PC-9 (cell line): Measurements from ENCODE around the gene VBP1. TPM values are rescaled to one million over a fixed set of nuclear protein-coding genes. Genes with fewer than 3 reads are reported as not detected.

ENCODE experiments used
- BruUV-seq: library from RNA; stranded (reverse); fragments of 400-500 nt; replicated peaks from 2 replicates; lab custom pipeline; 2021; lab: Mats Ljungman, UMichigan
- CTCF ChIA-PET: fragments of 300-600 bp; sonication (Branson Sonifier 250); formaldehyde crosslinking; loops from one replicate; lab custom pipeline; 2022; ENCODE audit warnings: antibody characterized with exemption; lab: Charles Lee
- POLR2A ChIA-PET: fragments of 300-600 bp; sonication (Branson Sonifier 250); formaldehyde crosslinking; loops from one replicate; lab custom pipeline; 2022; ENCODE audit warnings: antibody characterized with exemption; ENCODE audit not compliant: unreplicated experiment; lab: Charles Lee
- DNase-seq, 2 experiments: peaks; one replicate each; pipeline versions ENCODE4 v3.0.0 to v3.0.0-alpha.2; 2015 to 2022; ENCODE audit warnings: mixed read lengths in 1 of 2
- H2AFZ ChIP-seq: fragments of 200-600 bp; sonication (generic); 2 replicates; pipeline ENCODE4 v1.8.1; 2017; ENCODE audit warnings: antibody characterized with exemption
- H3F3A ChIP-seq: fragments of 200-600 bp; sonication (generic); 2 replicates; pipeline ENCODE4 v1.8.1; 2017; ENCODE audit warnings: antibody characterized with exemption, mild to moderate bottlenecking, low read depth; ENCODE audit not compliant: insufficient read depth
- H3K27ac ChIP-seq: fragments of 200-600 bp; sonication (generic); 2 replicates; pipeline ENCODE4 v1.6.1; 2016; ENCODE audit warnings: mixed run types
- H3K27me3 ChIP-seq: fragments of 200-600 bp; sonication (generic); 2 replicates; pipeline ENCODE4 v1.6.1; 2016; ENCODE audit warnings: low read depth, mixed run types; ENCODE audit not compliant: insufficient read depth
- H3K36me3 ChIP-seq: fragments of 200-600 bp; sonication (generic); 2 replicates; pipeline ENCODE4 v1.6.1; 2016; ENCODE audit warnings: low read depth, mixed run types
- H3K4me1 ChIP-seq: fragments of 200-600 bp; sonication (generic); replicated peaks from 2 replicates; pipeline ENCODE4 v1.6.1; 2016; ENCODE audit warnings: mixed run types; ENCODE audit not compliant: insufficient read depth
- H3K4me2 ChIP-seq: fragments of 200-600 bp; sonication (generic); 2 replicates; pipeline ENCODE4 v1.6.1; 2017; ENCODE audit warnings: mixed run types
- H3K4me3 ChIP-seq: fragments of 200-600 bp; sonication (generic); 2 replicates; pipeline ENCODE4 v1.6.1; 2016; ENCODE audit warnings: mixed run types
- H3K79me2 ChIP-seq: fragments of 200-600 bp; sonication (generic); 2 replicates; pipeline ENCODE4 v1.6.1; 2017; ENCODE audit warnings: low read depth, mixed run types
- H3K9me2 ChIP-seq: fragments of 200-600 bp; sonication (generic); 2 replicates; pipeline ENCODE4 v1.8.1; 2017; ENCODE audit warnings: mild to moderate bottlenecking; ENCODE audit not compliant: insufficient read depth
- H3K9me3 ChIP-seq: fragments of 200-600 bp; sonication (generic); 2 replicates; pipeline ENCODE4 v1.8.1; 2016; ENCODE audit warnings: low read depth; ENCODE audit not compliant: insufficient read depth
- H4K20me1 ChIP-seq: fragments of 200-600 bp; sonication (generic); 2 replicates; pipeline ENCODE4 v1.8.1; 2017; ENCODE audit not compliant: insufficient read depth
- EZH2 ChIP-seq: fragments of 200-600 bp; sonication (generic); IDR thresholded peaks from 2 replicates; pipeline ENCODE4 v1.8.0; 2017; ENCODE audit warnings: antibody characterized with exemption, low read depth
- intact Hi-C: fragments of 100-400 bp; cut with micrococcal nuclease; formaldehyde crosslinking; loops from one replicate; pipeline ENCODE4 v1.10.0; 2022; ENCODE audit not compliant: unreplicated experiment
- total RNA-seq: library from RNA; stranded (reverse); gene quantifications from 2 replicates; pipeline ENCODE4 v1.2.3, GENCODE V29; 2021
- TF ChIP-seq, protein P1 (sequence below): fragments of 200-600 bp; sonication (generic); conservative IDR thresholded peaks from 2 replicates; pipeline ENCODE4 v1.6.1; 2017; ENCODE audit warnings: mixed run types, antibody characterized with exemption, mild to moderate bottlenecking, moderate library complexity

Gene VBP1
- total RNA-seq, 1 experiment from 2014 or later: 68.9 TPM

DNA sequence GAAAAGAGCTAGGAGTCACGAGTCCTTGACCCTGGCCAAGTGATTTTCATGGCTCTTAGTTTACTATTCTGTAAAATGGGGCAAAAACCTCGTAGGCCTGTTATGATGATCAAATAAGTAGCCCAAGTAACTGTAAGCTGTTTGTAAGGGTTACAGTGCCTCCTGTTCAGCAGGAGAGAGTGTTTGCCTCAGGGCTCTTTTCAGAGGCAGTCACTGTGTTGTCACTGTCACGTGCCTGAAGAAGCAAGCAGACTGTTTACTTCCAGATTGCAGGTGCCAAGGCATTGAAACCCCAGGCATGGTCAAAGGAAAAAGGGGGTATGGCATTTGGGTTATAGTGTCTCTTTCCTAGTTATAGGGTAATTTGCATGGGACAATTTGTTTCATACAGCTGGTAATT is 43.5 kb downstream of the VBP1 start:
- Histone ChIP-seq H4K20me1 (no peaks in the 10 kb centered on the region), H3K9me3 (no peaks in the 10 kb centered on the region), H3K27ac (no peak overlapping the region), H3K79me2 (no peaks in the 10 kb centered on the region), H3F3A (no peaks in the 10 kb centered on the region), H3K4me2 (no peak overlapping the region), H3K36me3 (no peaks in the 10 kb centered on the region), H3K27me3 (no peaks in the 10 kb centered on the region), H3K4me1 (no peaks in the 10 kb centered on the region), H3K9me2 (no peaks in the 10 kb centered on the region), H3K4me3 (no peak overlapping the region), H2AFZ (no peak overlapping the region)
- POLR2A ChIA-PET: no interaction called here
- TF ChIP-seq EZH2: no peak
- TF ChIP-seq, protein P1, sequence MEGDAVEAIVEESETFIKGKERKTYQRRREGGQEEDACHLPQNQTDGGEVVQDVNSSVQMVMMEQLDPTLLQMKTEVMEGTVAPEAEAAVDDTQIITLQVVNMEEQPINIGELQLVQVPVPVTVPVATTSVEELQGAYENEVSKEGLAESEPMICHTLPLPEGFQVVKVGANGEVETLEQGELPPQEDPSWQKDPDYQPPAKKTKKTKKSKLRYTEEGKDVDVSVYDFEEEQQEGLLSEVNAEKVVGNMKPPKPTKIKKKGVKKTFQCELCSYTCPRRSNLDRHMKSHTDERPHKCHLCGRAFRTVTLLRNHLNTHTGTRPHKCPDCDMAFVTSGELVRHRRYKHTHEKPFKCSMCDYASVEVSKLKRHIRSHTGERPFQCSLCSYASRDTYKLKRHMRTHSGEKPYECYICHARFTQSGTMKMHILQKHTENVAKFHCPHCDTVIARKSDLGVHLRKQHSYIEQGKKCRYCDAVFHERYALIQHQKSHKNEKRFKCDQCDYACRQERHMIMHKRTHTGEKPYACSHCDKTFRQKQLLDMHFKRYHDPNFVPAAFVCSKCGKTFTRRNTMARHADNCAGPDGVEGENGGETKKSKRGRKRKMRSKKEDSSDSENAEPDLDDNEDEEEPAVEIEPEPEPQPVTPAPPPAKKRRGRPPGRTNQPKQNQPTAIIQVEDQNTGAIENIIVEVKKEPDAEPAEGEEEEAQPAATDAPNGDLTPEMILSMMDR: no peak
- CTCF ChIA-PET: no interaction called here
- DNase-seq: no peak
- no TSS peak for BruUV-seq
- intact Hi-C loops: no loop called here

DNA sequence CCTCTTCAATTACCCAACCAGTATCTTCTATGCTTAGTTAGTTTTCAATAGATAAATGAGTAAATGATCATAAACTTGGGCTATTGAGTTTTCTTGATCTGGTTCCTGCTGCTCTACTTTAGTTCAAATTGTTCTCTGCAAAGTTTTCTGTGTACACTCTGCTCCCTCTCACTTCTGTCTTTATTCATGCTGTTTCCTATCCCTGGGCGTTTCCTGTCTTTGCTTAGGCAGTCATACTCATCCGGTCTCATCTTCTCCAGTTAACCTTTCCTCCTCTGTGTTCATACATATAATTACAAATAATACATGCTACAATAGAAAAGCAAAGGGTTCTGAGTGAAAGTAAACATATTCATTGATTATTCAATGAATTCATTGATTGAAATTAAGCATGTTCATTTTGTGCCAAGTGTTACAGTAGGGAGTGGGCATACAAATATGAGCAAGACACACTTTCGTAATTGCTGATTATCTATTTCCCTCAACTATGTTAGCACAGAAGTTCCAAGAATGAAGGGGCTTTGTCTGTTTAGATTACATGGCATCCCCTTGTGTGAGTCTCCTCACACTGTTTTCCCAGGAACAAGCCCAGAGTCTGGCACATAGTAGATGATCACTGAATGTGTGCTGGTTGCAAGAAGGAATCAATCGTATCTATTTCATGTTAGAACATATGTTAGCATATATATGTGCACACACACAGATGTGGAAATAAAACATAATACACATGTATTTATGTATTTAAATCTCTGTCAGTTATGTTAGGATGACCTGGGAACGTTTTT is 46.9 kb downstream of the VBP1 start:
- no TSS peak for BruUV-seq
- no peak for DNase-seq
- no peak overlapping the region for H2AFZ ChIP-seq
- H3K27me3 ChIP-seq: no peaks in the 10 kb centered on the region
- CTCF ChIA-PET: no interaction called here
- no peaks in the 10 kb centered on the region for H3K79me2 ChIP-seq
- H3K4me2 ChIP-seq: no peak overlapping the region
- H3K9me2 ChIP-seq: no peaks in the 10 kb centered on the region
- POLR2A ChIA-PET: no interaction called here
- H3K27ac ChIP-seq: no peak overlapping the region
- no peak overlapping the region for H3K4me3 ChIP-seq
- TF ChIP-seq, protein P1: no peak
- no peak for TF ChIP-seq EZH2
- no peaks in the 10 kb centered on the region for H4K20me1 ChIP-seq
- no peaks in the 10 kb centered on the region for H3K9me3 ChIP-seq
- H3K4me1 ChIP-seq: no peaks in the 10 kb centered on the region
- intact Hi-C loops: no loop called here
- no peaks in the 10 kb centered on the region for H3F3A ChIP-seq
- no peaks in the 10 kb centered on the region for H3K36me3 ChIP-seq

DNA sequence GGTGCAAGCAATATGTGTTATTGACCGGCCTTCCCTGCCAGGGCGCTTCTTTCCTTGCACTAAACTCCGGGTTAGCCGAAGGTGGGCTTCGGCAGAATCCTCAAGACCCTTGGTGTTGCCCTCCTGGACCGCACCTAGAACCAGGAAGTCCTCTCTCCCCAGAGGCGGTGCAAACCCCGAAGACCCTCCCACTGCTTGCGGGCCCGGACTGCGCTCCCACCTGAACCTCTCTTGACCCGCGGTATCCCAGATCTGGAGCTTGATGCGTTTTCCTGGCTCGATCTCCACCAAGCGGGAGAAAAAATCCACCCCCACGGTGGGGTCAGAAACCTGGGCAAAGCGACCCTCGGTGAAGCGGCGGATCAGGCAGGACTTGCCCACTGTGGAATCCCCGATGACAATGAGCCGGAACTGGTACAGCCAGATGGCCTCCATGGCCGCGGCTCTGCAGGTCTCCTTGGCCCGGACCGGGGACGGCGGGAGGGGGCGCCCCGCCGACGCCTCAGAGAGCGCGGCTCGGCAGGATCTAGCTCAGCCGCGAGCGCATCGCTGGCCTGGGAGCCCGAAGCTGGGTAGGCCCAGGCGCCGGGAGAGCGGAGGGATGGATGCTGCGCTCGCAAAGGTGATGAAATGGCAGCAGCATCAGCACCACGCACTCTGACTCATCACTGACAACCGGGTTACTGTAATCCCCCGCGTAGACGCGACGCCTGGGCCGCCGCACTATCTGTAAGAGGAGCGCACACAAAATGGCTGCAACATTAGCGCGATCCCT is 47.8 kb downstream of the VBP1 start, which contains the start of gene RAB39B:
TSS of gene RAB39B (minus strand) at position 638 of the 775 bp plus-strand sequence. CDS start at position 435, 203 bp downstream.
- Histone ChIP-seq H3K4me1 (no peaks in the 10 kb centered on the region), H3K9me3 (no peaks in the 10 kb centered on the region), H3K4me3 (no peak within 1 kb of the TSS), H3K36me3 (no peaks in the 10 kb centered on the region), H4K20me1 (no peaks in the 10 kb centered on the region), H3K9me2 (no peaks in the 10 kb centered on the region), H3F3A (no peaks in the 10 kb centered on the region), H2AFZ (no peak within 1 kb of the TSS), H3K4me2 (no peak within 1 kb of the TSS), H3K27ac (no peak within 1 kb of the TSS), H3K27me3 (no peaks in the 10 kb centered on the region), H3K79me2 (no peaks in the 10 kb centered on the region)
- no peak for TF ChIP-seq EZH2
- TF ChIP-seq, protein P1: no peak
- ChIA-PET CTCF (no interaction called here), POLR2A (no interaction called here)
- intact Hi-C loops: no loop called here
- BruUV-seq: no TSS peak
- peak in 1 of 2 experiments; percentile 9 for DNase-seq
